Uterus (tissue), 2 donors: ENCODE results near the gene MRGPRG.

Source experiments
- CTCF ChIP-seq, 4 experiments: fragments of 200-600 bp in 2 of 4; fragments of 450-650 bp in 2 of 4; sonication (generic) in 2 of 4; IDR thresholded peaks; one replicate each; pipeline ENCODE4 v1.5.1; 2016 to 2019; ENCODE audit warnings: antibody characterized with exemption in 4 of 4, mild to moderate bottlenecking in 2 of 4, moderate library complexity in 1 of 4
- POLR2A ChIP-seq, 2 donors: fragments of 450-650 bp; IDR thresholded peaks; one replicate each; pipeline ENCODE4 v1.6.1; 2016; ENCODE audit warnings: antibody characterized with exemption in 2 of 2, mild to moderate bottlenecking in 1 of 2, moderate library complexity in 1 of 2

- no peak for TF ChIP-seq CTCF (IDR thresholded peaks at IDR 0.05)
- no peak for TF ChIP-seq POLR2A (IDR thresholded peaks at IDR 0.05)
These were observed 25.1 kb downstream of the MRGPRG start for GRCh38 chr11:3193373-3194015.
